Measurements from ENCODE around the gene KLHL35.

Gene KLHL35, protein sequence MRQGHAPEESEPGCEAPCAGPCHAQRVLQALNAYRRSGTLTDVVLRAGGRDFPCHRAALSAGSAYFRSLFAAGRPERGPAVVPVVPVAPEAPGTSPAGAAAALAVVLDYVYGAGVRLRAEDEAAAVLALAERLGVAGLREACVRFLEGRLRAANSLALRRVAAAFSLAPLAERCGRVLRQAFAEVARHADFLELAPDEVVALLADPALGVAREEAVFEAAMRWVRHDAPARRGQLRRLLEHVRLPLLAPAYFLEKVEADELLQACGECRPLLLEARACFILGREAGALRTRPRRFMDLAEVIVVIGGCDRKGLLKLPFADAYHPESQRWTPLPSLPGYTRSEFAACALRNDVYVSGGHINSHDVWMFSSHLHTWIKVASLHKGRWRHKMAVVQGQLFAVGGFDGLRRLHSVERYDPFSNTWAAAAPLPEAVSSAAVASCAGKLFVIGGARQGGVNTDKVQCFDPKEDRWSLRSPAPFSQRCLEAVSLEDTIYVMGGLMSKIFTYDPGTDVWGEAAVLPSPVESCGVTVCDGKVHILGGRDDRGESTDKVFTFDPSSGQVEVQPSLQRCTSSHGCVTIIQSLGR

GRCh38 chr11:75432911-75433321, at the start of gene KLHL35:
Gene KLHL35 (minus strand): TSS chr11:75433203. CDS start chr11:75430629, 2,574 bp downstream.
- no peak for DNase-seq (ENCODE audit: low spot score)
- in situ Hi-C loops (cut with MboI; ENCODE audit: low sequenced_read_pairs, unreplicated experiment): no loop called here

DNA sequence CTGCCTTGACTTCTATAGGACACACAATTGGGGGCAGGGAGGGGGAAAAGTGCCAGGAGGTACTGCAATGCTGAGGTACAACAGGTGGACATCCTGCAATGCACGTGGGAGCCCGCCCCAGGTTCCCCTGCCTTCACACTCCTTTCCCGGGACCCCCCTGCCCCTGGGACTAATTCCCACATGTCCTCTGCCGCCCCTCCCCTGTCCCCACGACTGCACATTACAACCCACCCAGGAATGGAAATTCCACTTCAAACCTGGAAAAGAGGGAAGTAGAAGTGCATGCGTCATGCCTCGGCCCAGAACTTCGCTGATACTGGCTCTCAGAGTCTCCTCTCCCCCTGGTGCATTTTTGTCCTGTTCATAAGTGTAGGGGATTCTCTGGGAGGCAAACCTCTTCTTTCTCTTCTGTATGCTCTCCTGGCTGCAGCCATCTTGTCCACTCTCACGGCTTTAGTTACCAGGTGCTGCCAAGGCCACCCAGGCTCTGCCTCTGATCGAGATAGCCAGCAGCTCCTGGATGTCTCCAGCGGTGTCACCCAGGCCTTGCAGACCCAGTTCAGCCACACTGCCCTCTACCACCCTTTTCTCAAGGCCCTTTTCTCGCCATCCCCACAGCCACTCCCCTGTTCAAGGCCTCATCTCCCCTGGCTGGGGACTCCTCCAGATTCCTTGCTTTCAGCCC, 49.1 kb upstream of the KLHL35 start:
- in situ Hi-C loops (cut with MboI; ENCODE audit: low sequenced_read_pairs, unreplicated experiment): no loop called here
- DNase-seq (ENCODE audit: low spot score): no peak
- no peak for TF ChIP-seq CTCF (IDR thresholded peaks at IDR 0.05; ENCODE audit: borderline replicate concordance, control extremely low read depth, extremely low read depth, insufficient read depth, missing control alignments)

More at GRCh38 chr11:75432911-75433321, at the start of gene KLHL35:
- TF ChIP-seq CTCF (IDR thresholded peaks at IDR 0.05; ENCODE audit: borderline replicate concordance, control extremely low read depth, extremely low read depth, insufficient read depth, missing control alignments): no peak

GRCh38 chr11:75481223-75481921, 48.4 kb upstream of the KLHL35 start:
- TF ChIP-seq CTCF (IDR thresholded peaks at IDR 0.05; ENCODE audit: borderline replicate concordance, control extremely low read depth, extremely low read depth, insufficient read depth, missing control alignments): no peak
- in situ Hi-C loops (cut with MboI; ENCODE audit: low sequenced_read_pairs, unreplicated experiment): no loop called here
- no peak for DNase-seq (ENCODE audit: low spot score)

GRCh38 chr11:75480185-75481175, 47.5 kb upstream of the KLHL35 start:
- in situ Hi-C loops (cut with MboI; ENCODE audit: low sequenced_read_pairs, unreplicated experiment): no loop called here
- DNase-seq (ENCODE audit: low spot score): no peak
- TF ChIP-seq CTCF (IDR thresholded peaks at IDR 0.05; ENCODE audit: borderline replicate concordance, control extremely low read depth, extremely low read depth, insufficient read depth, missing control alignments): no peak

GRCh38 chr11:75479597-75480145, 46.7 kb upstream of the KLHL35 start:
- DNase-seq (ENCODE audit: low spot score): no peak
- in situ Hi-C loops (cut with MboI; ENCODE audit: low sequenced_read_pairs, unreplicated experiment): no loop called here
- TF ChIP-seq CTCF (IDR thresholded peaks at IDR 0.05; ENCODE audit: borderline replicate concordance, control extremely low read depth, extremely low read depth, insufficient read depth, missing control alignments): no peak

All from GM13976 (cell line).